ENCODE results near the gene MAST2. TPM values are rescaled to one million over a fixed set of nuclear protein-coding genes. Genes with fewer than 3 reads are reported as not detected.

Gene MAST2
- total RNA-seq, 1 experiment from 2014 or later, result 77.0 TPM

DNA sequence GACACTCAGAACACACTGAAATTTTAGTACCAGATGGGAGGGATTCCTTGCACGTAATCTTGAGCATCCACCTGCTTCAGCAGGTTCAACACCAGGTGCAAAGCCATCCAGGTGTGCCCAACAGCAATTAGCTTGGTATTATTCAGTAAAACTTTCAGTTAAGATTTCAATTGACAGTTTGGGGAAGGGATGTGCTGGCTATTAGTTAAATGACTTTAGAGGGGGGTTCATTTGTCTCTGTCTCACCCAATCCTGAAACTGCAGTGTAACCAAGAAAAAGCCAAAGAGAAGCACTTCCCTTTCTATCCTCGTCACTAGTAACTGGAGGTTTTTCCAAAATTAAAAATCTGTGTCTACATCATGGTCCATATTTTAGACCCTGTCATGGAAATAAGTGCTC lies 238.1 kb downstream of the MAST2 start:
- TF ChIP-seq REST (IDR thresholded peaks at IDR 0.05; ENCODE audit: insufficient read depth in 1 of 2, low read depth in 2 of 2, low read length in 1 of 2) (no peak), SIN3A (IDR thresholded peaks at IDR 0.05; ENCODE audit: borderline replicate concordance, insufficient read depth, low read depth, low read length) (no peak), CTCF (IDR thresholded peaks at IDR 0.05) (no peak), POLR2AphosphoS5 (IDR thresholded peaks at IDR 0.05; ENCODE audit: low read depth, low read length) (no peak), TCF7L2 (IDR thresholded peaks at IDR 0.05; ENCODE audit: low read depth, low read length) (no peak)
- H3K9me3 ChIP-seq (ENCODE audit: control insufficient read depth, insufficient read depth, low read depth, low read length), result no peaks in the 10 kb centered on the region
- POLR2A ChIA-PET, result no interaction called here
- H3K36me3 ChIP-seq (ENCODE audit: control insufficient read depth, insufficient read depth, low read length), result no peaks in the 10 kb centered on the region
- BruUV-seq (replicated peaks), result no TSS peak
- ATAC-seq (no peak), DNase-seq (ENCODE audit: low read depth, low spot score) (no peak)
- H3K27me3 ChIP-seq (ENCODE audit: control insufficient read depth, insufficient read depth, low read length), result no peaks in the 10 kb centered on the region
- CTCF ChIA-PET, result interaction anchor here (0.9 kb wide), 1 partner anchor 183 kb away, joined by 3 read pairs; no protein-coding TSS in a partner anchor
- H3K4me3 ChIP-seq (ENCODE audit: low read depth in 2 of 2, low read length in 2 of 2), result no peak overlapping the region
- no peak overlapping the region for H3K27ac ChIP-seq (ENCODE audit: low read length)
- H3K4me1 ChIP-seq (ENCODE audit: control insufficient read depth, insufficient read depth, low read length), result peaks cover 6% of the 10 kb centered on the region; the same call in 1 of the 2 replicates
- intact Hi-C loops (cut with micrococcal nuclease; ENCODE audit: unreplicated experiment) (no loop called here), in situ Hi-C loops (cut with HindIII; ENCODE audit: low pct_unique_long_range_greater_than_20kb, low sequenced_read_pairs) (no loop called here)

- in situ Hi-C loops (cut with HindIII; ENCODE audit: low pct_unique_long_range_greater_than_20kb, low sequenced_read_pairs), result no loop called here
Observed at GRCh38 chr1:46041974-46042373, 238.6 kb downstream of the MAST2 start.

More at GRCh38 chr1:46041974-46042373, 238.6 kb downstream of the MAST2 start:
- DNase-seq (ENCODE audit: low read depth, low spot score), result no peak
- ChIA-PET POLR2A (interaction anchor here (0.8 kb wide), 1 partner anchor 8 kb away, joined by 3 read pairs; no protein-coding TSS in a partner anchor), CTCF (interaction anchor here (0.9 kb wide), 1 partner anchor 182 kb away, joined by 3 read pairs; no protein-coding TSS in a partner anchor)
- no peak for ATAC-seq
- BruUV-seq (replicated peaks), result no TSS peak
- no peak overlapping the region for H3K27ac ChIP-seq (ENCODE audit: low read length)
- no peaks in the 10 kb centered on the region for H3K9me3 ChIP-seq (ENCODE audit: control insufficient read depth, insufficient read depth, low read depth, low read length)
- intact Hi-C loops (cut with micrococcal nuclease; ENCODE audit: unreplicated experiment), result no loop called here
- TF ChIP-seq POLR2AphosphoS5 (IDR thresholded peaks at IDR 0.05; ENCODE audit: low read depth, low read length) (no peak), REST (IDR thresholded peaks at IDR 0.05; ENCODE audit: insufficient read depth in 1 of 2, low read depth in 2 of 2, low read length in 1 of 2) (no peak), SIN3A (IDR thresholded peaks at IDR 0.05; ENCODE audit: borderline replicate concordance, insufficient read depth, low read depth, low read length) (no peak), TCF7L2 (IDR thresholded peaks at IDR 0.05; ENCODE audit: low read depth, low read length) (no peak), CTCF (IDR thresholded peaks at IDR 0.05) (no peak)
- no peaks in the 10 kb centered on the region for H3K36me3 ChIP-seq (ENCODE audit: control insufficient read depth, insufficient read depth, low read length)
- 0 out of 2 replicates have a peak, but pooled peaks cover 3% of the 10 kb centered on the region for H3K4me1 ChIP-seq (ENCODE audit: control insufficient read depth, insufficient read depth, low read length)
- no peak overlapping the region for H3K4me3 ChIP-seq (ENCODE audit: low read depth in 2 of 2, low read length in 2 of 2)
- no peaks in the 10 kb centered on the region for H3K27me3 ChIP-seq (ENCODE audit: control insufficient read depth, insufficient read depth, low read length)
